Liver (tissue), 9 donors: ENCODE data around the gene STK36. TPM values are rescaled to one million over a fixed set of nuclear protein-coding genes. Genes with fewer than 3 reads are reported as not detected.

Source experiments
- DNase-seq: peaks from one replicate; pipeline ENCODE4 v3.0.0-alpha.2; 2017; ENCODE audit warnings: low spot score
- H3K27ac ChIP-seq, 2 donors: one replicate each; pipeline ENCODE4 v1.7.0; 2013; ENCODE audit warnings: inconsistent platforms in 2 of 2, low read length in 2 of 2, control low read depth in 1 of 2, low read depth in 1 of 2, mild to moderate bottlenecking in 1 of 2
- H3K27me3 ChIP-seq, 4 donors: one replicate each; pipeline versions ENCODE4 v1.6.1 to v1.7.0; 2013; ENCODE audit warnings: low read length in 3 of 4, inconsistent platforms in 1 of 4, mild to moderate bottlenecking in 1 of 4, moderate library complexity in 1 of 4; ENCODE audit not compliant: control insufficient read depth in 4 of 4, insufficient read depth in 4 of 4
- H3K36me3 ChIP-seq, 4 donors: one replicate each; pipeline versions ENCODE4 v1.6.1 to v1.7.0; 2013; ENCODE audit warnings: low read length in 3 of 4, mild to moderate bottlenecking in 3 of 4, low read depth in 1 of 4, moderate library complexity in 1 of 4; ENCODE audit not compliant: control insufficient read depth in 4 of 4, insufficient read depth in 3 of 4
- H3K4me1 ChIP-seq, 4 donors: one replicate each; pipeline versions ENCODE4 v1.6.1 to v1.7.0; 2013; ENCODE audit warnings: low read length in 3 of 4, mild to moderate bottlenecking in 3 of 4, moderate library complexity in 1 of 4; ENCODE audit not compliant: control insufficient read depth in 4 of 4, insufficient read depth in 4 of 4
- H3K4me3 ChIP-seq, 3 donors: one replicate each; pipeline versions ENCODE4 v1.6.1 to v1.7.0; 2013; ENCODE audit warnings: low read length in 3 of 3, control low read depth in 1 of 3, low read depth in 1 of 3, mild to moderate bottlenecking in 1 of 3
- H3K9ac ChIP-seq, 2 donors: one replicate each; pipeline ENCODE4 v1.7.0; 2013; ENCODE audit warnings: low read length in 2 of 2, mild to moderate bottlenecking in 2 of 2, moderate library complexity in 2 of 2, control low read depth in 1 of 2, low read depth in 1 of 2
- H3K9me3 ChIP-seq, 4 donors: one replicate each; pipeline versions ENCODE4 v1.6.1 to v1.7.0; 2013; ENCODE audit warnings: low read length in 3 of 4; ENCODE audit not compliant: control insufficient read depth in 4 of 4
- EGR1 ChIP-seq, 2 donors: IDR thresholded peaks; 2 replicates each; pipeline ENCODE4 v1.6.1; 2016 to 2018; ENCODE audit warnings: antibody characterized with exemption in 2 of 2, low read depth in 2 of 2
- FOXA1 ChIP-seq: IDR thresholded peaks from 2 replicates; pipeline ENCODE4 v1.6.1; 2016; ENCODE audit warnings: antibody characterized with exemption
- FOXA2 ChIP-seq: IDR thresholded peaks from 2 replicates; pipeline ENCODE4 v1.6.1; 2016; ENCODE audit warnings: antibody characterized with exemption
- GABPA ChIP-seq, 2 donors: IDR thresholded peaks in 1 of 2; conservative IDR thresholded peaks in 1 of 2; 2 replicates each; pipeline ENCODE4 v1.6.1; 2016; ENCODE audit warnings: antibody characterized with exemption in 2 of 2, mild to moderate bottlenecking in 1 of 2, moderate library complexity in 1 of 2
- HNF4A ChIP-seq, 2 donors: conservative IDR thresholded peaks; 2 replicates each; pipeline ENCODE4 v1.6.1; 2016; ENCODE audit warnings: antibody characterized with exemption in 2 of 2, mild to moderate bottlenecking in 2 of 2
- HNF4G ChIP-seq: IDR thresholded peaks from 2 replicates; pipeline ENCODE4 v1.6.1; 2016; ENCODE audit warnings: antibody characterized with exemption
- MAX ChIP-seq: IDR thresholded peaks from 2 replicates; pipeline ENCODE4 v1.6.1; 2016; ENCODE audit warnings: antibody characterized with exemption
- RAD21 ChIP-seq, 2 donors: IDR thresholded peaks; 2 replicates each; pipeline ENCODE4 v1.6.1; 2016; ENCODE audit warnings: antibody characterized with exemption in 2 of 2, mild to moderate bottlenecking in 2 of 2
- RXRA ChIP-seq, 2 donors: IDR thresholded peaks; 2 replicates each; pipeline ENCODE4 v1.6.1; 2017 to 2018; ENCODE audit warnings: antibody characterized with exemption in 2 of 2, mild to moderate bottlenecking in 1 of 2
- SP1 ChIP-seq: IDR thresholded peaks from 2 replicates; pipeline ENCODE4 v1.6.1; 2018; ENCODE audit warnings: antibody characterized with exemption, mild to moderate bottlenecking
- ZBTB33 ChIP-seq: IDR thresholded peaks from 2 replicates; pipeline ENCODE4 v1.6.1; 2016; ENCODE audit warnings: antibody characterized with exemption
- WGBS: extraction: QIAGEN DNeasy Blood & Tissue Kit; methylation state at CpG from one replicate; pipeline ENCODE4 v1.1.7; 2013; 5-methylcytosine and 5-hydroxymethylcytosine counted together
- polyA plus RNA-seq, 2 donors: library from polyadenylated mRNA; stranded (reverse) in 1 of 2; unstranded in 1 of 2; fragments of 200-250 nt in 1 of 2; fragments of >200 nt in 1 of 2; fragmentation: Nextera tagmentation in 1 of 2; extraction: Ambion mirVana in 1 of 2; gene quantifications; one replicate each; pipeline versions ENCODE4 v1.2.1 to v1.2.3, GENCODE V29; 2013 to 2015
- total RNA-seq, 2 donors: library from RNA; depleted of rRNA; stranded (reverse); fragments of >200 nt; gene quantifications; one replicate each; pipeline ENCODE4 v1.2.3, GENCODE V29; 2014
- TF ChIP-seq, protein P1 (sequence below): fragments of 150-350 bp; IDR thresholded peaks from 2 replicates; pipeline ENCODE4 v1.5.1; 2017; ENCODE audit warnings: improper control_type of control experiment, low read depth, low read length; ENCODE audit not compliant: missing input control
- donor health status: healthy.
- donor health status: healthy.
- donor health status: healthy.
- donor health status: healthy.
- donor health status: healthy.

STK36 gene
- total and polyA plus RNA-seq, 4 donors = 5.1 to 17.2 (median 7.0) TPM

DNA sequence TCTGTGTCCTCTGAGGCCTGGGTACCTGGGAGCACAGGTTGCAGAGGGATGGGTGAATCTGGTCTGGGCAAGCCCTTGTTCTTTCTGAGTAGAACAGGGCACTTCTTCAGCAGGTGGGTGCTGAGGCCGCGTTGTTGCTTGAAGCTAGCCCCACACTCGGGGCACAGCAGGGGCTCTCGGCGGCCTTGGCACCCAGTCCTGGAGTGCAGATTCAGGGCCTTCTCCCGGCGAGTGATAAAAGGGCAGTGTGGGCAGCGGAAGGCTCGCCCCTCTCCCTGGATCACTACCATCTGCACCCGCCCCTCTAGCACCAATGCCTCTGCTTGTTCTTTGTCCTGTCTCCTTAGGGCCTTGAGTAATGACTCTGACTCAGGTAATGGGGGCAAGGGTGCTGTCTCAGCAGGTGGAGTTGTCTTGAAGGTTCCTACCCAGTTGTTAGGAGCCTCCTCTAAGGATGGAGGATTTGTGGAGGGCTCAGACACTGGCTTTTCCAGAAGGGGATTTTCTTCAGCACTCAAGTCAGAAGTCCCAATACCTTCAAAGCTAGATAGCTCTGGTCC is 28.1 kb upstream of the STK36 start:
- Histone ChIP-seq H3K36me3 (peaks cover 9 to 65% (median 30%) of the 10 kb centered on the region in 4 donors), H3K27ac (no peak overlapping the region), H3K27me3 (no peaks in the 10 kb centered on the region), H3K9me3 (no peaks in the 10 kb centered on the region), H3K4me1 (peaks cover 0 to 22% (median 17%) of the 10 kb centered on the region in 4 donors), H3K4me3 (no peak overlapping the region), H3K9ac (no peak overlapping the region)
- no peak for DNase-seq
- no peak for TF ChIP-seq ZBTB33
- no peak for TF ChIP-seq HNF4G
- WGBS = 97% methylated on average over 10 of the region's 10 CpGs

DNA sequence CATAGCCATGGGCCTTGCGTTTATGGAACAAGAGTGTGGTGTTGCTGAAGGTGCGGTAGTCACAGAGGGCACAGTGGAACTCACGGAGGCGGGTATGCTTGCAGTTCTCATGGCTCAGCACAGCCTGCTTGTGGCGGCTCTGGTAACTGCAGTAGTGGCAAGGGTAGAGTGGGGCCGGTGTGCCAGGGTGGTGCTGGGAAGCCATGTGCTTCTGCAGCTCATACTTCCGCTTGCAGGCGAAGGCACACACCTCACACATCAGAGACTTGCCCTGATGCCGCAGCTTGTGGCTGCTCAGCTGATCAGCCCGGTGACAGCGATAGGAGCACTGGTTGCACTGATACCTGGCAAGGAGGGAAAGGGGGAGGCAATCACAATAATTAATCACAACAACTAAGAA is 27.2 kb upstream of the STK36 start:
- Histone ChIP-seq H3K27ac (peak overlapping the region; percentile 55 to 60), H3K27me3 (no peaks in the 10 kb centered on the region), H3K4me3 (no peak overlapping the region), H3K9me3 (no peaks in the 10 kb centered on the region), H3K36me3 (peaks cover 14 to 68% (median 32%) of the 10 kb centered on the region in 4 donors), H3K9ac (no peak overlapping the region), H3K4me1 (peaks cover 0 to 22% (median 17%) of the 10 kb centered on the region in 4 donors)
- 71% methylated on average over 11 of the region's 11 CpGs for WGBS
- DNase-seq = no peak
- TF ChIP-seq FOXA2 = no peak
- no peak for TF ChIP-seq HNF4A (conservative IDR thresholded peaks at IDR 0.05)
- TF ChIP-seq, protein P1, sequence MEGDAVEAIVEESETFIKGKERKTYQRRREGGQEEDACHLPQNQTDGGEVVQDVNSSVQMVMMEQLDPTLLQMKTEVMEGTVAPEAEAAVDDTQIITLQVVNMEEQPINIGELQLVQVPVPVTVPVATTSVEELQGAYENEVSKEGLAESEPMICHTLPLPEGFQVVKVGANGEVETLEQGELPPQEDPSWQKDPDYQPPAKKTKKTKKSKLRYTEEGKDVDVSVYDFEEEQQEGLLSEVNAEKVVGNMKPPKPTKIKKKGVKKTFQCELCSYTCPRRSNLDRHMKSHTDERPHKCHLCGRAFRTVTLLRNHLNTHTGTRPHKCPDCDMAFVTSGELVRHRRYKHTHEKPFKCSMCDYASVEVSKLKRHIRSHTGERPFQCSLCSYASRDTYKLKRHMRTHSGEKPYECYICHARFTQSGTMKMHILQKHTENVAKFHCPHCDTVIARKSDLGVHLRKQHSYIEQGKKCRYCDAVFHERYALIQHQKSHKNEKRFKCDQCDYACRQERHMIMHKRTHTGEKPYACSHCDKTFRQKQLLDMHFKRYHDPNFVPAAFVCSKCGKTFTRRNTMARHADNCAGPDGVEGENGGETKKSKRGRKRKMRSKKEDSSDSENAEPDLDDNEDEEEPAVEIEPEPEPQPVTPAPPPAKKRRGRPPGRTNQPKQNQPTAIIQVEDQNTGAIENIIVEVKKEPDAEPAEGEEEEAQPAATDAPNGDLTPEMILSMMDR = peak; percentile 7
- peak in 1 of 2 donors; percentile 64 for TF ChIP-seq RAD21 (IDR thresholded peaks at IDR 0.05)

- no peak overlapping the region for H3K4me3 ChIP-seq
- H3K27ac ChIP-seq = peak overlapping the region; percentile 55 to 60
- peaks cover 0 to 22% (median 17%) of the 10 kb centered on the region in 4 donors for H3K4me1 ChIP-seq
- no peaks in the 10 kb centered on the region for H3K27me3 ChIP-seq
- peaks cover 14 to 70% (median 33%) of the 10 kb centered on the region in 4 donors for H3K36me3 ChIP-seq
- no peaks in the 10 kb centered on the region for H3K9me3 ChIP-seq
- WGBS = 44% methylated on average over 1 of the region's 1 CpG
- no peak overlapping the region for H3K9ac ChIP-seq
- TF ChIP-seq ZBTB33 (no peak), SP1 (peak; percentile 55), FOXA1 (no peak), GABPA (IDR thresholded peaks at IDR 0.05 in 1 of 2, conservative IDR thresholded peaks at IDR 0.05 in 1 of 2) (no peak), EGR1 (IDR thresholded peaks at IDR 0.05; ENCODE audit: low read depth in 2 of 2) (no peak), HNF4A (conservative IDR thresholded peaks at IDR 0.05) (peak in 1 of 2 donors; percentile 25), MAX (no peak), RXRA (IDR thresholded peaks at IDR 0.05) (peak in 1 of 2 donors; percentile 45)
- TF ChIP-seq, protein P1 = no peak
- no peak for DNase-seq
Observed at GRCh38 chr2:218645126-218645525, 26.8 kb upstream of the STK36 start.
